ENCODE results near the gene LAIR1.

- TF ChIP-seq CTCF (IDR thresholded peaks at IDR 0.05; ENCODE audit: low read length) (no peak), EZH2 (IDR thresholded peaks at IDR 0.05; ENCODE audit: borderline replicate concordance, low read length) (no peak)
Observed at GRCh38 chr19:54319892-54320670, 44.6 kb downstream of the LAIR1 start.
